Hepatocyte (in vitro differentiated cells): ENCODE results near the gene RRM1.

Source experiments
- CTCF ChIP-seq: fragments of 200-600 bp; sonication (generic); IDR thresholded peaks from 2 replicates; pipeline ENCODE4 v1.5.1; 2016; ENCODE audit warnings: antibody characterized with exemption, mild to moderate bottlenecking; ENCODE audit not compliant: poor library complexity
- EZH2 ChIP-seq: fragments of 200-600 bp; sonication (generic); IDR thresholded peaks from 2 replicates; pipeline ENCODE4 v1.6.1; 2016; ENCODE audit warnings: antibody characterized with exemption, mild to moderate bottlenecking, borderline replicate concordance
- EZH2phosphoT487 ChIP-seq: fragments of 200-600 bp; sonication (generic); IDR thresholded peaks from one replicate; pipeline ENCODE4 v1.6.1; 2018; ENCODE audit warnings: antibody characterized with exemption, mild to moderate bottlenecking, low read depth, moderate library complexity; ENCODE audit not compliant: unreplicated experiment, severe bottlenecking

GRCh38 chr11:4118107-4118506, 23.5 kb downstream of the RRM1 start:
- TF ChIP-seq EZH2 (no peak), CTCF (no peak), EZH2phosphoT487 (no peak)
